B cell (primary cell): Measurements from ENCODE around the gene ZNF407.

Experiments
- EZH2 ChIP-seq: IDR thresholded peaks from 2 replicates; pipeline ENCODE4 v1.6.1; 2012; ENCODE audit warnings: borderline replicate concordance, low read depth, mild to moderate bottlenecking, moderate library complexity, low read length; ENCODE audit not compliant: insufficient read depth, poor library complexity, severe bottlenecking
- TF ChIP-seq, protein P1 (sequence below): fragments of 200-600 bp; IDR thresholded peaks from one replicate; pipeline ENCODE4 v1.8.0; 2022; ENCODE audit warnings: antibody characterized with exemption, mild to moderate bottlenecking

DNA sequence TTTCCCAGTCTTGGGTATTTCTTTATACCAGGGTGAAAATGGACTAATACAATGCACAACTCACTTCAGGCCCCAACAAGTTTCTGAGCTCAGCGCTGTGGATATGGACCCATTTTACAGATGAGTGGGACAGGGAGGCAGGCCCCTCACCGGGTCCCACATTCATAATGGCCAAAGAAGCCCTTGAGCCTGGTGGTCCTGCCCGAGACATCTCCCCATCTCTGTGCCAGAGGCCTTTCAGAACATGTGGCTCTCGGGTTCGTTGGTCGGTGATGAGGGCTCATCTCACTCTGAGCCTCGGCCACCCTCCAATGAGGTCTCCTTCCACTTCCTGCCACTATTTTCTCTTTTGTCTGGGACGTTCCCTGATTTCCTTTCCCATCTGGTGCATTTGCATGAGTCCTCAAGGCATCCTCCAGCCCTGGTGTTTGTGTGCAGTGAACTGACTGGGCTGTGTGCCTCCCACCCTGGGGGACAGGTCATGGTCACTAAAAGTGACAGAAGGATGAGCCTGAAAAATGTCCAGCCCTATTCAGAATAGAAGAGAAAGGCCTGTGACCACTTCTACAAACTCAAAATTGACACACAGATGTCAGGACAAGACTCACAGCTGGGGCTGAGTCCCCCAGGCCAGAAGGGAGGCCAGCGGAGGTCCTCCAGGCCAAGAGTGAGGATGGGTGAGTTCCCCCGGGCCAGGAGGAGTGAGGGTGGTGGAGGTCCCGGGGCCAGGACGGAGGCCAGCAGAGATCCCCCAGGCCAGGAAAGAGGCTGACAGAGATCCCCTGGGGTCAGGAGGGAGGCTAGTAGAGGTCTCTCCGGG, 476.7 kb downstream of the ZNF407 start:
- TF ChIP-seq, protein P1, sequence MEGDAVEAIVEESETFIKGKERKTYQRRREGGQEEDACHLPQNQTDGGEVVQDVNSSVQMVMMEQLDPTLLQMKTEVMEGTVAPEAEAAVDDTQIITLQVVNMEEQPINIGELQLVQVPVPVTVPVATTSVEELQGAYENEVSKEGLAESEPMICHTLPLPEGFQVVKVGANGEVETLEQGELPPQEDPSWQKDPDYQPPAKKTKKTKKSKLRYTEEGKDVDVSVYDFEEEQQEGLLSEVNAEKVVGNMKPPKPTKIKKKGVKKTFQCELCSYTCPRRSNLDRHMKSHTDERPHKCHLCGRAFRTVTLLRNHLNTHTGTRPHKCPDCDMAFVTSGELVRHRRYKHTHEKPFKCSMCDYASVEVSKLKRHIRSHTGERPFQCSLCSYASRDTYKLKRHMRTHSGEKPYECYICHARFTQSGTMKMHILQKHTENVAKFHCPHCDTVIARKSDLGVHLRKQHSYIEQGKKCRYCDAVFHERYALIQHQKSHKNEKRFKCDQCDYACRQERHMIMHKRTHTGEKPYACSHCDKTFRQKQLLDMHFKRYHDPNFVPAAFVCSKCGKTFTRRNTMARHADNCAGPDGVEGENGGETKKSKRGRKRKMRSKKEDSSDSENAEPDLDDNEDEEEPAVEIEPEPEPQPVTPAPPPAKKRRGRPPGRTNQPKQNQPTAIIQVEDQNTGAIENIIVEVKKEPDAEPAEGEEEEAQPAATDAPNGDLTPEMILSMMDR = no peak
- TF ChIP-seq EZH2 = no peak
